GM18909 (cell line): ENCODE measurements around the gene CPAMD8.

Experiments
- ATAC-seq: cut with Tn5 transposase; IDR thresholded peaks from one replicate; pipeline ENCODE4 v1.9.1; 2021; ENCODE audit warnings: mild to moderate bottlenecking; ENCODE audit not compliant: unreplicated experiment, poor library complexity

Gene CPAMD8

GRCh38 chr19:16922949-16923348 is 103.7 kb downstream of the CPAMD8 start:
- no peak for ATAC-seq

DNA sequence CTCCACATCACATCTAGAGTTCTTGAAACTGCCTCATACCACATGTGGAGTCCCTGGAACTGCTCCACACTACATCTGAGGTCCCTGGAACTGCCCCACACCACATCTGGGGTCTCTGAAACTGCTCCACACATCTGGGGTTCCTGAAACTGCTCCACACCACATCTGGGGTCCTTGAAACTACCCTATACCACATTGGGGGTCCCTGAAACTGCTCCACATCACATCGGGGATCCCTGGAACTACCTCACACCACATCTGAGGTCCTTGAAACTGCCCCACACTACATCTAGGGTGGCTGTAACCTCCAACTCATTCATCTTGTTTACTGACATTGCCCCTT is 104.0 kb downstream of the CPAMD8 start:
- ATAC-seq: no peak

- no peak for ATAC-seq
Measured at GRCh38 chr19:16921766-16922591, 104.6 kb downstream of the CPAMD8 start.

- no peak for ATAC-seq
Measured at GRCh38 chr19:16920816-16921529, 105.6 kb downstream of the CPAMD8 start.

DNA sequence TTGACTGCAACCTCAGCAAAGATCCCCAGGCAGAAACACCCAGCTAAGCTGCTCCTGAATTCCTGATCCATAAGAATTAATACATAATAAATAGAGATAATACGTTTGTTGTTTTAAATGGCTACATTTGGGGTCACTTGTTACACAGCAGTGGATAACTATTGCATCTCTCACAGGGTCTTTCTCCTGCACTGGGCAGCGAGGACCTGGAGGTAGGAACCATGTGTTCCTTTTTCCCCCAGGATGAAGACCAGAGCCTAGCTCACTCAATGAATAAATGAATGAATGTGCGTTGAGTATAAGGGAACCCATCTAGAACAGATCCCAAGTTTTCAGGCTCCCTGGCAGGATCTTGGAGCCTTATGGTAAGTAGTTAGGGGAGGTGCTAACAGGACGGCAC is 107.1 kb downstream of the CPAMD8 start:
- no peak for ATAC-seq

- no peak for ATAC-seq
Measured at GRCh38 chr19:16917401-16917800, 109.2 kb downstream of the CPAMD8 start.

DNA sequence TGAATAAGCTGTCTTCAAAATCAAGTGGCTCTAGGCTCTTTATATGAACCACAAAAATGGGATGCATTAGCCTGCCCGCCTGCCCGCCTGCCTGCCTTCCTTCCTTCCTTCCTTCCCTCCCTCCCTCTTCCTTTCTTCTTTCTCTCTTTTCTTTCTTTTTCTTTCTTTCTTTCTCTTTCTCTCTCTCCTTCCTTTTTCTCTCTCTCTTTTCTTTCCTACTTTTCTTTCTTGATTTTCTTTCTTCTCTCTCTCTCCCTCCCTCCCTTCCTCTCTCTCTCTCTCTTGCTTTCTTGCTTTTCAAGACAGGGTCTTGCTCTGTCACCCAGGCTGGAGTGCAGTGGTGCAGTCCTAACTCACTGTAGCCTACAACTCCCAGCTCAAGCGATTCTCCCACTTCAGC is 110.9 kb downstream of the CPAMD8 start:
- no peak for ATAC-seq

DNA sequence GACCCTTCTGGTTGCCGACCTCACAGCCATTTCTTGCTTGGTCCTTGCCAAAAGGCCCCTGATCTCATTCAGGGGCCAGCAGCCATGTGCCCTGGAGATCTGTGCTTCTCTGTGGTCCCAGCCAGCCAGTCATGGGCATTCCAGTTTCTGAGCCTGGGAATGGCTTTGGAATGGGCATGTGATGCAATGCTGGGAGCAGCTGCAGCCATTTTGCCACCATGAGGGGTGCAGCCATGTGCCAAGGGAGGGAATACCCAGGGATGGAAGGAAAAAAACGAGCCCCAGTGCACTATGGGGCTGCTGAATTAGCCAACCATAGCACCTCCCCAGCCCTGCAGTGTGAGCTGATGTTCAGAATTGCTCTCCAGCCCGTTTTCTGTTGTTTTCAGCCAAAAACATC is 111.5 kb downstream of the CPAMD8 start:
- no peak for ATAC-seq

DNA sequence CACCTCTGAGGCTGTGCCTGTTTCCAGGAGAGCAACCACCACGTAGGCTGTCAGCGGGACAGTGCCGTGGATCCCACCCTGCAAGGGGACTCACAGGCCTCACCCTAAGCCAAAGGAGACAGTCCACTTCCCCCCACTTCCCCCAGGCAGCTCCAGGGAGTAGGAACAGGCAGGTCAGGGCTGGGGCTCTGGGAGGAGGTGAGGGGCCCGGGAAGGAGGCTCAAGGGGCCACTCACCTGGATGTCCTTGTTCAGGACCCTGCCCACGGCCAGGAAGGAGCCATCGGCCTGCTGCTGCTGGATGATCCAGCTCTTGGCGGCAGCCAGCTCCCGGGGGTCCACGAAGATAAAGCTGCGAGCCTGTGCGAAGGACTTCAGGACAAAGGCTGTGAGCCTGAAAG is 112.2 kb downstream of the CPAMD8 start:
- no peak for ATAC-seq

DNA sequence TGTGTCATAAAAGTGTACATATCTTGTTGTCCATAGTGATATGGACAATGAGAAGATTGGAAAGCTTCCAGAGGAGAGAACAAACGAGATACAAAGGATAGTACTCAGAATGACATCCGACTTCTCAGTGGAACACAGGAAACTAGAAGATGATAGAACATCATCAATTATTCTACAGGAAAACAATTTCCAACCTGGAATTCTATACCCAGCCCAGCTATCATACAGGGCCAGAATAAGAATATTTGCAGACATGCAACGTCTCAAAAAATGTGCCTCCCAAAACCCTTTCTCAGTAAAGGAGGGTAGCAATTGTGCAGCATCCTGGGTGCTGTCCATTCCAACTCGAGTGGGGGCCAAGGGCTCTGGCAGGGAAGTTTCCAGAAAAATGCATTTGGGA is 113.8 kb downstream of the CPAMD8 start:
- no peak for ATAC-seq

GRCh38 chr19:16911046-16911445 is 115.6 kb downstream of the CPAMD8 start:
- no peak for ATAC-seq

GRCh38 chr19:16908759-16909158 is 117.9 kb downstream of the CPAMD8 start:
- no peak for ATAC-seq

GRCh38 chr19:16904599-16904998 is 122.0 kb downstream of the CPAMD8 start:
- no peak for ATAC-seq

DNA sequence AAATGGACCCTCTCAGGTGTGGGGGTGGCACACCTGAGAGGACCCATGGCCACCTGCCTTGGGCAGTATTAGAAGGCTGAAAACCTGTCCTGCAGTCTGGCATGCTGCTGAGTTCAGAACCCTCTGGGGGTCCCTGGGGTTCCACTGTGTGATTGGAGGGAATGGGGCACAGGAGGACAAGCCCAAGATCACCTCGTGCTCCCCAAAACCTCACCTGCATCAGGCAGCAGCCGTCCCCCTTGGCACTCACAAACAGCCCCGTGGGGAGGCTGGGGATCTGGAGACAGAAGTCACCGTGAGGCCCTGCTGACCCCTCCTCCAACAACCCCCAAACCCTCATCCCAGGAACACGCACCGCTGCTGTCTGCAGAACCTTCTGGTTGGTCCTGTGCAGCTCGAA is 123.3 kb downstream of the CPAMD8 start:
- no peak for ATAC-seq

- no peak for ATAC-seq
Measured at GRCh38 chr19:16902545-16902944, 124.1 kb downstream of the CPAMD8 start.

- no peak for ATAC-seq
Measured at GRCh38 chr19:16901491-16902175, 125.0 kb downstream of the CPAMD8 start.

DNA sequence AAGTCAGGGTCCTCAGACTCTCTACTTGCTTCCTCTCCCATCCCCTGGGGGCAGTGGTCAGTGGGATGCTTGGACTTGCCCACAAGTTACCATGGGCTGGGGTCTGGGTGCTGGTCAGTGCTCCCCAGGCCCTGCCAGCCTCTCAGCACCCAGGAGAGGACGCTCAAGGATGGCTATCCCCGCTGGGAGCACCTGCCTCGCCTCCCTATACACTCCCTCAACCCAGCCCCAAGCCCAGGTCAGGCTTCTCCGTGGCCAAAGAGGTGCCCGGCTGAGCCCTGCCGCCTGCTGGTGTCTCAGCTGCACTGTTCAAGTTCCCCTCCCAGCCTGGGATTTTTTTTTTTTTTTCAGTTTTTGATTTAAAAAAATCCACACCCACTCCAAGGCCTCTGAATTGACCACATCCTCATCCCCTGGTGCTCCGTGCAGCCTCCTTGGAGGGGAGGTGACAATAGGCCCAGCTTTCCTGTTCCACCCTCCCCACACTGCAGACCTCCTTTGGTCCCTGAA is 127.0 kb downstream of the CPAMD8 start:
- ATAC-seq: no peak

DNA sequence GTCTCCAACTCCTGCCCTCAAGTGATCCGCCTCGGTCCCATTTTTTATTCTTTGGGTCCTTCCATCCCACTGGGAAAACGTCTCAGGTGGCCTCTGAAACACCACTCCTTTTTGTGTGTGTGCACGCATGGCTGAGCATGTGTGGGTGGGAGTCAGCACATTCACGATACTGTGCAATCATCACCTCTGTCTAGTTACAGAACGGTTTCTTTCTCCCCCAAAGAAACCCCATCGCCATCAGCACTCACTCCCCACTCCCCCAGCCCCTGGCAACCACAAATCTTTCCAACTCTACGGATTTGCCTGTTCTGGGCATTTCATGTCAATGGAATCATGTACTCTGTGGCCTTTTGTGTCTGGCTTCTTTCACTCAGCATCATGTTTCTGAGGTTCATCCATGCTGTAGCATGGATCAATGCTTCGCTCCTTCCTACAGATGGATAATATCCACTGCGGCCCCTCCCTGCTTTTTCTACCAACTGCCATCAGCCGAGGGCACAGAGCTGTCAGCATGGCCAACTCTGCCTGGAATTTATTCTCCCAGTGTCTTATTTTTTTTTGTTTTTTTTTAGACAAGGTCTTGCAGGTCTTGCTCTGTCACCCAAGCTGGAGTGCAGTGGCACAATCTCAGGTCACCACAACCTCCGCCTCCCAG is 128.1 kb downstream of the CPAMD8 start:
- no peak for ATAC-seq

DNA sequence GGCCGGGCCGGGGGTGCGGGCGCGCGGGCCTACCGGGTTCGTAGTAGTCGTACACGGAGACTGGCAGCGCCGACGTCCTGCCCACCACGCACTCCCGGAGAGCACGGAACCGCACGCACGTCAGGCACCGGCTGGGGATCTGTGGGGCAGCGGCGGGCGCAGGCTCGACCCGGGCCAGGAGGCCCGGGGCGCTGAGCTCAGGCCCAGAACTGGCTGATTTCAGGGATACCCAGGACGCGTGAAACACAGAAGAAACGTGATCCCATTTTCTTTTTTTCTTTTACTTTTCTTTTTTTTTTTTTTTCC is 128.8 kb downstream of the CPAMD8 start:
- ATAC-seq: no peak

GRCh38 chr19:16897029-16897855 is 129.4 kb downstream of the CPAMD8 start:
- peak; percentile 38 for ATAC-seq
